Astrocyte (in vitro differentiated cells and primary cell): ENCODE data around the gene MICAL2. TPM values are rescaled to one million over a fixed set of nuclear protein-coding genes. Genes with fewer than 3 reads are reported as not detected.

Experiments
- DNase-seq: peaks from one replicate; pipeline ENCODE4 v3.0.0-alpha.2; 2010; ENCODE audit warnings: low read depth
- FAIRE-seq: peaks from 2 replicates; lab custom pipeline; 2011; peaks lifted over from hg19 to GRCh38; lab: Jason Lieb, UNC
- H2AFZ ChIP-seq: 2 replicates; pipeline ENCODE4 v1.6.0; 2012; ENCODE audit warnings: low read depth, low read length, inconsistent platforms
- H3K27ac ChIP-seq: 2 replicates; pipeline ENCODE4 v1.5.1; 2011; ENCODE audit warnings: low read depth, low read length, inconsistent platforms
- H3K27me3 ChIP-seq: 2 replicates; pipeline ENCODE4 v1.6.0; 2011; ENCODE audit warnings: low read length, inconsistent platforms; ENCODE audit not compliant: insufficient read depth
- H3K36me3 ChIP-seq: 2 replicates; pipeline ENCODE4 v1.5.1; 2011; ENCODE audit warnings: low read length, inconsistent platforms; ENCODE audit not compliant: insufficient read depth
- H3K4me1 ChIP-seq: 2 replicates; pipeline ENCODE4 v1.5.1; 2011; ENCODE audit warnings: low read length, inconsistent platforms; ENCODE audit not compliant: insufficient read depth
- H3K4me2 ChIP-seq: 2 replicates; pipeline ENCODE4 v1.6.0; 2012; ENCODE audit warnings: low read length, inconsistent platforms
- H3K4me3 ChIP-seq: 2 replicates; pipeline ENCODE4 v1.5.1; 2011; ENCODE audit warnings: low read depth, mild to moderate bottlenecking, low read length, inconsistent platforms; ENCODE audit not compliant: insufficient read depth
- H3K79me2 ChIP-seq: 2 replicates; pipeline ENCODE4 v1.6.0; 2012; ENCODE audit warnings: mild to moderate bottlenecking, low read length, inconsistent platforms; ENCODE audit not compliant: insufficient read depth
- H3K9ac ChIP-seq: 2 replicates; pipeline ENCODE4 v1.6.0; 2012; ENCODE audit warnings: mild to moderate bottlenecking, low read length, inconsistent platforms
- H3K9me3 ChIP-seq: 2 replicates; pipeline ENCODE4 v1.5.1; 2012; ENCODE audit warnings: low read depth, mild to moderate bottlenecking, low read length, inconsistent platforms; ENCODE audit not compliant: insufficient read depth
- H4K20me1 ChIP-seq: 2 replicates; pipeline ENCODE4 v1.6.0; 2012; ENCODE audit warnings: low read length, inconsistent platforms; ENCODE audit not compliant: insufficient read depth
- H3K27ac Mint-ChIP-seq: one replicate; pipeline ENCODE4 v1.8.0; 2021; ENCODE audit warnings: mild to moderate bottlenecking, mixed read lengths; ENCODE audit not compliant: unreplicated experiment
- H3K27me3 Mint-ChIP-seq: one replicate; pipeline ENCODE4 v1.8.0; 2021; ENCODE audit warnings: low read depth, mixed read lengths; ENCODE audit not compliant: unreplicated experiment
- H3K36me3 Mint-ChIP-seq: one replicate; pipeline ENCODE4 v1.8.0; 2021; ENCODE audit warnings: low read depth, mixed read lengths; ENCODE audit not compliant: unreplicated experiment
- H3K4me1 Mint-ChIP-seq: one replicate; pipeline ENCODE4 v1.8.0; 2021; ENCODE audit warnings: low read depth, mixed read lengths; ENCODE audit not compliant: unreplicated experiment
- H3K4me3 Mint-ChIP-seq: one replicate; pipeline ENCODE4 v1.8.0; 2021; ENCODE audit warnings: mild to moderate bottlenecking, moderate library complexity, mixed read lengths; ENCODE audit not compliant: unreplicated experiment
- H3K9me3 Mint-ChIP-seq: one replicate; pipeline ENCODE4 v1.8.0; 2021; ENCODE audit warnings: mild to moderate bottlenecking, mixed read lengths; ENCODE audit not compliant: unreplicated experiment
- EZH2 ChIP-seq: IDR thresholded peaks from 2 replicates; pipeline ENCODE4 v1.6.1; 2012; ENCODE audit warnings: mild to moderate bottlenecking, low read length, inconsistent platforms; ENCODE audit not compliant: insufficient read depth
- total RNA-seq: library from RNA; stranded (reverse); gene quantifications from 2 replicates; pipeline ENCODE4 v1.2.1, GENCODE V29; 2021
- TF ChIP-seq, protein P1 (sequence below): IDR thresholded peaks from 2 replicates; pipeline ENCODE4 v1.5.1; 2011; ENCODE audit warnings: low read depth, mild to moderate bottlenecking, inconsistent platforms, low read length, moderate library complexity; ENCODE audit not compliant: insufficient read depth

Gene MICAL2
- total RNA-seq, 1 donor from 2014 or later: 357 TPM

GRCh38 chr11:12159351-12160099 is 49.1 kb downstream of the MICAL2 start:
- Mint-ChIP-seq H3K9me3 (no peaks in the 10 kb centered on the region), H3K4me3 (no peak overlapping the region), H3K27me3 (no peaks in the 10 kb centered on the region), H3K36me3 (peaks cover 46% of the 10 kb centered on the region), H3K27ac (peak overlapping the region; percentile 64), H3K4me1 (peaks cover 78% of the 10 kb centered on the region)
- peaks cover 58% of the 10 kb centered on the region for H3K36me3 ChIP-seq
- H3K9ac ChIP-seq: peak overlapping the region; percentile 90
- peak; percentile 93 for DNase-seq
- peak overlapping the region; percentile 58 for H3K4me2 ChIP-seq
- peaks cover 6% of the 10 kb centered on the region for H4K20me1 ChIP-seq
- H3K4me3 ChIP-seq: no peak overlapping the region
- no peaks in the 10 kb centered on the region for H3K27me3 ChIP-seq
- no peak for TF ChIP-seq EZH2
- TF ChIP-seq, protein P1, sequence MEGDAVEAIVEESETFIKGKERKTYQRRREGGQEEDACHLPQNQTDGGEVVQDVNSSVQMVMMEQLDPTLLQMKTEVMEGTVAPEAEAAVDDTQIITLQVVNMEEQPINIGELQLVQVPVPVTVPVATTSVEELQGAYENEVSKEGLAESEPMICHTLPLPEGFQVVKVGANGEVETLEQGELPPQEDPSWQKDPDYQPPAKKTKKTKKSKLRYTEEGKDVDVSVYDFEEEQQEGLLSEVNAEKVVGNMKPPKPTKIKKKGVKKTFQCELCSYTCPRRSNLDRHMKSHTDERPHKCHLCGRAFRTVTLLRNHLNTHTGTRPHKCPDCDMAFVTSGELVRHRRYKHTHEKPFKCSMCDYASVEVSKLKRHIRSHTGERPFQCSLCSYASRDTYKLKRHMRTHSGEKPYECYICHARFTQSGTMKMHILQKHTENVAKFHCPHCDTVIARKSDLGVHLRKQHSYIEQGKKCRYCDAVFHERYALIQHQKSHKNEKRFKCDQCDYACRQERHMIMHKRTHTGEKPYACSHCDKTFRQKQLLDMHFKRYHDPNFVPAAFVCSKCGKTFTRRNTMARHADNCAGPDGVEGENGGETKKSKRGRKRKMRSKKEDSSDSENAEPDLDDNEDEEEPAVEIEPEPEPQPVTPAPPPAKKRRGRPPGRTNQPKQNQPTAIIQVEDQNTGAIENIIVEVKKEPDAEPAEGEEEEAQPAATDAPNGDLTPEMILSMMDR: no peak
- H2AFZ ChIP-seq: no peak overlapping the region
- H3K9me3 ChIP-seq: no peaks in the 10 kb centered on the region
- H3K79me2 ChIP-seq: peaks cover 78% of the 10 kb centered on the region
- peak; percentile 97 for FAIRE-seq
- H3K4me1 ChIP-seq: peaks cover 82% of the 10 kb centered on the region
- peak overlapping the region; percentile 99 for H3K27ac ChIP-seq

DNA sequence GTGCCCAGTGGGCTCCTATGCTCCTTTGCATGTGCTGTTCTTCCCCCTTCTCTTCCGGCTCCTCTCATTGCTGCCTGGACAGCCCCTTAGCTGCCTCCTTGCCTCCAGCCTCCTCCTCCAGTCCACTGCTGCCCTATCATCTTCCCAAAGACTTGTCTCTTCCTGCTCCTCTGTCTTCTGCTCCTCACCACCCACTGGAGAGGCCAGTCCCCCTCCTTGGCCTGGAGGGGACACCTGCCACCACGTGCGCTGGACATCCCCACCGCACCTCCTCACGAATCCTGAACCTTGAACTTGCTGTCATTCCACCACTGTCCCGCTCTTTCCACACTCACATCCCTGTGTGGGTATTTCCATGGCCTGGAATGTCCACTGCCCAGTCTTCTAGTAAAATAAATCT is 49.8 kb downstream of the MICAL2 start:
- H3K9ac ChIP-seq: peak overlapping the region; percentile 90

More for the DNA sequence above, 49.8 kb downstream of the MICAL2 start:
- no peak overlapping the region for H3K4me3 ChIP-seq
- DNase-seq (no peak), FAIRE-seq (no peak)
- H3K9me3 ChIP-seq: no peaks in the 10 kb centered on the region
- H3K4me1 ChIP-seq: peaks cover 87% of the 10 kb centered on the region
- no peaks in the 10 kb centered on the region for H3K27me3 ChIP-seq
- peaks cover 6% of the 10 kb centered on the region for H4K20me1 ChIP-seq
- H3K27ac ChIP-seq: peak overlapping the region; percentile 99
- peak overlapping the region; percentile 51 for H3K4me3 Mint-ChIP-seq
- no peak for TF ChIP-seq EZH2
- TF ChIP-seq, protein P1: no peak
- peaks cover 74% of the 10 kb centered on the region for H3K79me2 ChIP-seq
- H3K9me3 Mint-ChIP-seq: no peaks in the 10 kb centered on the region
- H3K27me3 Mint-ChIP-seq: no peaks in the 10 kb centered on the region
- no peak overlapping the region for H2AFZ ChIP-seq
- H3K27ac Mint-ChIP-seq: peak overlapping the region; percentile 90
- H3K4me1 Mint-ChIP-seq: peaks cover 81% of the 10 kb centered on the region
- peaks cover 46% of the 10 kb centered on the region for H3K36me3 Mint-ChIP-seq
- H3K4me2 ChIP-seq: peak overlapping the region; percentile 58
- peaks cover 55% of the 10 kb centered on the region for H3K36me3 ChIP-seq
